22Rv1 (cell line): ENCODE measurements around the gene MAGI3.
"Not testable (repeated sequence)": the region's sequence is repeated elsewhere in the genome, so short reads cannot be mapped to it uniquely, and the experiment has no call there.

Source experiments
- H3K27ac ChIP-seq: fragments of 450-650 bp; 2 replicates; pipeline ENCODE4 v1.5.1; 2017
- CTCF ChIP-seq: fragments of 450-650 bp; IDR thresholded peaks from 2 replicates; pipeline ENCODE4 v1.5.1; 2017; ENCODE audit warnings: mild to moderate bottlenecking
- ZFX ChIP-seq: fragments of 450-650 bp; IDR thresholded peaks from 2 replicates; pipeline ENCODE4 v1.6.1; 2017; ENCODE audit warnings: antibody characterized with exemption, borderline replicate concordance

Gene MAGI3

DNA sequence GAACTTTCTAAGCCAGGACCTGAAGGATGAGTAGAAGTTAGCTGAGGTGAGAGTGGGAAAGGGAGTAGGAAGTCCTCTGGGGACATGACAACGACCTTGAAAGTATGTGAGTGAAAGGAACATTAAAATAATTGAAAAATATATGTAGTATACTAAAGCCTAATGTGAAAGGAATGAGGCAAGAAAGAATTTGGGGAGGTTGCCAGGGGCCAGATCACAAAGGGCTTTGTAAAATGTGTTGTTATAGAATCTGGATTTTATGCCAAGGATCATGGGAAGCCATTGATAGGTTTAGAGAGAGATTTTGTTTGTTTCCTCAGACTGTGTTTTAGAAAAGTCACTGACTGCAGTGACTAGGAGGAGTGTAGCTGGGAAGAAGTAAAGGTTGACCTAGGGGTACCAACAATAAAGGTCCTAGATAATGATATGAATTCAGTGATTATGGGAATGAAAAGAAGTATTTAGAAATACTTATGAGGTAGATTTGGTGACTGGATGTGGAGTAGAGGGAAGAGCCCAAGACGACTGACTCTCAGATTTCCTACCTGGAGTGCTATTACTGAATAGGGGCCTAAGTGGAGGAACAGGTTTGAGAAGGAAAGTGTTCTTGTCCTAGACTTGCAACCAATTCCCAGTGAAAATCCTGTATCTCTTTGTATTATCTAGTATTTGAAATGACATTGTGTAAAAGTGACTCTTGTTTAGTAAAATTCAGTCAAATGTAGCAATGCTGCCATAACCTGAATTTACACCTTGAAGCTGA, 189.1 kb downstream of the MAGI3 start:
- TF ChIP-seq ZFX (no peak), CTCF (no peak)
- H3K27ac ChIP-seq, result no peak overlapping the region

DNA sequence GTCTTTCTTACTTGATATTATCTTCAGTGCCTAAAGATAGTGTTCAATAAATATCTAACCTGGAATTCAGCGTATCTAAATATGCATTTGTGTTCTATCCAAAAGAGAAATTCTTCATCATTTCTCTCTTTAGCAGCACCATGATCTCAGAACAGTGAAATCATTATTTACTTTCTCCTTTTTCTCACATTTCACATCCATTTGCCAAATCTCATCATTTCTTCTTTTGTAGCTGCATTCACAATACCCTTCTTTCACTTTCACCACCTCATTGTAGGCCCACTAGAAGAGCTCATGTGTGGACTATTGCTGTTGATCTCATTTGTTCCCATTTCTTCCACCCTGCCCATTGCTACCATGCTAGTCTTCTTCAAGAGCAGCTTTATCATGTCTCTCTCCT, 191.0 kb downstream of the MAGI3 start:
- H3K27ac ChIP-seq, result no peak overlapping the region
- TF ChIP-seq CTCF (no peak), ZFX (no peak)

DNA sequence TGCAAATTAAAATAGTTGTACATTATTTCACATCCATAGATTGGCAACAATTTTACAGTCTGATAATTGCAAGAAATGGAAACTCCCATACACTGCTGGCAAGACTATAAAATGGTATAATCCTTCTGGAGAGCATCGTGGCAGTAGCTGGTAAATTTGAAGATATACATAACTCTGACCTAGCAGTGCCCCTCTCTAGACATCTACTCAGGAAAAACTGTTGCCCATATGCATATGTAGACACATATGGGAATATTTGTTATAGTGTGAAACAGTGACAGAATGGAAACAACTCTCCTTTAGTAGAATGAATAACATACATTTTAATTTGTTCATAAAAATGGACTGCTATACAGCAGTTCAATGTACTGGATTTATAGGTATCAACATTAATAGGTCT, 191.8 kb downstream of the MAGI3 start:
- no peak overlapping the region for H3K27ac ChIP-seq
- TF ChIP-seq CTCF, result no peak
- no peak for TF ChIP-seq ZFX

DNA sequence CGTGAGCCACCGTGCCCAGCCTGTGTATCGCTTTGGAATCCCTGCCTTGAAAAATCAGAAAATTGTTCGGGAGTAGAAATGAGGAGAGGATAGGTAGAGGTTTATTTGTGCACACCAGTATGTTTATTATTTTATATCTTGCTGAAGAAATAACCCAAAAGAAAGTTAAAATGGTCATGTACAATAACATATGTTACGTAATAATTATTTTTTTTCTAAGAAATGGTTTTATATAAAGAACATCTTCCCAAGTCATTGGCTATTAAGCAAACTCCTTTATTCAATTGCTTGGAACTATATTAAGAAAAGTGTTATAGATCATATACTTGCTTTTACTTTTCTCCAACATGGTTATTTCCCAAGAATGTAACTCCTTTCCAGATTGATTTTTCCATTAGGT, 197.2 kb downstream of the MAGI3 start:
- H3K27ac ChIP-seq, result no peak overlapping the region
- TF ChIP-seq CTCF (no peak), ZFX (no peak)

DNA sequence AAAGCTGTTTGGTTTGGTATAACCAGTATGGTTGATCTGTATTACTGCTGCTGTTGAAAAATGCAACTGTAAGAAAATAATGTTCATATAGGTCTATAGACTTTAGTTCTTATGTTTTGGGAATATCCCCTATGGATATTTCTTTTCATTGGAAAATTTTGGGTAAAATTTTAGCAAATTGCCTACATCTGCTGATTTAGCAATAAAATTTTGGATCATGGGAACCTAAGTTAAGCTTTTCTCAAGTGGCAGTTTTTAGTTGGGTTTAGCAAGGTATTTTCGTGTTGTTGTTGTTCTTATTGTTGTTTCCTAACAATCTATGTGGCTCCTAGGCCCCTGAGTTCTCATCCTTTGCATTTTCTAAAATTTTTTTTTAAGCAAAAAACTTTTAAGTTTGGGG, 201.9 kb downstream of the MAGI3 start:
- H3K27ac ChIP-seq, result no peak overlapping the region
- TF ChIP-seq CTCF, result no peak
- TF ChIP-seq ZFX, result no peak

GRCh38 chr1:113593550-113594297, 203.4 kb downstream of the MAGI3 start:
- no peak for TF ChIP-seq CTCF
- no peak for TF ChIP-seq ZFX
- no peak overlapping the region for H3K27ac ChIP-seq

DNA sequence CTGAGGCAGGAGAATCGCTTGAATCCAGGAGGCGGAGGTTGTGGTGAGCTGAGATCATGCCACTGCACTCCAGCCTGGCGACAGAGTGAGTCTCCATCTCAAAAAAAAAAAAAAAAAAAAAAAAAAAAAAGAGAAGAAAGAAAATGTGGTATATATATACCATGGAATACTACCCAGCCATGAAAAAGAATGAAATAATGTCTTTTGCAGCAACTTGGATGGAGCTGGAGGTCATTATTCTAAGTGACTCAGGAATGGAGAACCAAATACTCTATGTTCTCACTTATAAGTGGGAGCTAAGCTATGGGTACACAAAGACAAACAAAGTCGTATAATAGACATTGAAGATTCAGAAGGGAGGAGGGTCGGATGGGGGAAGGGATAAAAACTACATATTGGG, 214.2 kb downstream of the MAGI3 start:
- not testable (repeated sequence) for H3K27ac ChIP-seq
